ENCODE results near the gene PDE10A. TPM values are rescaled to one million over a fixed set of nuclear protein-coding genes. Genes with fewer than 3 reads are reported as not detected.

The PDE10A gene
- total RNA-seq, 1 experiment from 2014 or later, result 0.31 TPM

GRCh38 chr6:165469483-165469882 lies 193.6 kb downstream of the PDE10A start:
- no CpG with 5 or more reads among the region's 4 CpGs for WGBS (ENCODE audit: extremely low coverage, insufficient read length, low lambda C conversion rate)
- H2BK12ac ChIP-seq (ENCODE audit: insufficient read length, low read depth, low read length), result no peak overlapping the region
- H2BK120ac ChIP-seq (ENCODE audit: low read depth, low read length, poor library complexity, severe bottlenecking), result no peak overlapping the region
- H4K5ac ChIP-seq (ENCODE audit: insufficient read length, low read depth, low read length), result no peak overlapping the region
- TF ChIP-seq CTCF (conservative IDR thresholded peaks at IDR 0.05), result no peak
- H3K56ac ChIP-seq (ENCODE audit: insufficient read length, low read depth, low read length), result no peak overlapping the region
- H3K79me1 ChIP-seq (ENCODE audit: insufficient read depth, low read depth, low read length, poor library complexity, severe bottlenecking), result no peaks in the 10 kb centered on the region
- H2BK5ac ChIP-seq (ENCODE audit: insufficient read length, low read length), result no peak overlapping the region
- no peak overlapping the region for H3K14ac ChIP-seq (ENCODE audit: insufficient read depth, low read length)
- no peak overlapping the region for H3K23ac ChIP-seq (ENCODE audit: insufficient read length, low read depth, low read length)
- no peak overlapping the region for H2AFZ ChIP-seq (ENCODE audit: low read length)
- no peak overlapping the region for H4K8ac ChIP-seq (replicated peaks; ENCODE audit: insufficient read length, low read depth, low read length)
- no peak overlapping the region for H3K4ac ChIP-seq (ENCODE audit: low read depth, low read length)
- H3K79me2 ChIP-seq (ENCODE audit: insufficient read depth, low read length), result no peaks in the 10 kb centered on the region
- H3T11ph ChIP-seq (ENCODE audit: low read length), result no peak overlapping the region
- Mint-ChIP-seq H3K27ac (no peak overlapping the region), H3K27me3 (ENCODE audit: low read depth) (peaks cover 3% of the 10 kb centered on the region; the same call in 1 of the 2 replicates), H3K4me1 (peaks cover 0 to 3% of the 10 kb centered on the region in 2 experiments; a peak in 1 of 4 replicates), H3K9me3 (peaks cover 3 to 10% of the 10 kb centered on the region in 2 experiments), H3K4me3 (no peak overlapping the region), H3K36me3 (ENCODE audit: insufficient read depth in 1 of 3, low read depth in 3 of 3) (peaks cover 1 to 8% (median 2%) of the 10 kb centered on the region in 3 experiments; a peak in 5 of 7 replicates)
- no peaks in the 10 kb centered on the region for H3K23me2 ChIP-seq (ENCODE audit: insufficient read length, low read depth, low read length, poor library complexity, severe bottlenecking)
- no peak overlapping the region for H3K18ac ChIP-seq (ENCODE audit: insufficient read length, low read depth, low read length)
- no peak overlapping the region for H3K4me2 ChIP-seq (ENCODE audit: insufficient read depth, insufficient read length, low read length)
- no peak overlapping the region for H3K27ac ChIP-seq (ENCODE audit: insufficient read length, low read depth, low read length)
- no peaks in the 10 kb centered on the region for H3K27me3 ChIP-seq (ENCODE audit: insufficient read depth, low read length)
- DNase-seq, result no peak
- no peak overlapping the region for H2BK15ac ChIP-seq (ENCODE audit: low read depth, low read length)
- no peaks in the 10 kb centered on the region for H3K9me3 ChIP-seq (ENCODE audit: control insufficient read depth, low read depth, low read length)
- H3K9ac ChIP-seq (ENCODE audit: extremely low read depth, insufficient read length, low read length), result no peak overlapping the region
- H4K20me1 ChIP-seq (ENCODE audit: control insufficient read depth, insufficient read depth, insufficient read length), result no peaks in the 10 kb centered on the region
- no peak overlapping the region for H2BK20ac ChIP-seq (ENCODE audit: low read depth, low read length, poor library complexity, severe bottlenecking)
- no peak overlapping the region for H2AK5ac ChIP-seq (ENCODE audit: insufficient read length, low read length)
- H3K4me1 ChIP-seq (ENCODE audit: insufficient read depth, low read length), result no peaks in the 10 kb centered on the region
- H4K91ac ChIP-seq (ENCODE audit: insufficient read length, low read depth, low read length), result no peak overlapping the region

All from H9 (cell line).